Measurements from ENCODE around the gene ACCSL. TPM values are rescaled to one million over a fixed set of nuclear protein-coding genes. Genes with fewer than 3 reads are reported as not detected.

ACCSL gene
- total RNA-seq, 2 experiments from 2014 or later: not detected

- no peak overlapping the region for H3K4me3 Mint-ChIP-seq
- peaks cover 7% of the 10 kb centered on the region for H3K27me3 Mint-ChIP-seq
- intact Hi-C loops (cut with micrococcal nuclease): loop anchor here (2.0 kb wide), 1 partner anchor 146 kb away; no protein-coding TSS in a partner anchor
- H3K36me3 Mint-ChIP-seq (ENCODE audit: low read depth): no peaks in the 10 kb centered on the region
- H3K4me1 Mint-ChIP-seq (ENCODE audit: low read depth): no peaks in the 10 kb centered on the region
- no peak overlapping the region for H3K27ac Mint-ChIP-seq
- ATAC-seq: peak; percentile 90
- CTCF ChIA-PET: interaction anchor here (1.0 to 1.9 kb wide), 4 partner anchors 8 to 211 kb away, joined by 3 to 9 read pairs (median 3); no protein-coding TSS in a partner anchor
- peaks cover 9% of the 10 kb centered on the region for H3K9me3 Mint-ChIP-seq
- TF ChIP-seq CTCF (IDR thresholded peaks at IDR 0.05): peak; percentile 51
- POLR2A ChIA-PET: no interaction called here
- peak; percentile 60 for DNase-seq
Observed at GRCh38 chr11:44036811-44037657, 10.7 kb upstream of the ACCSL start.

GRCh38 chr11:44037658-44037998 is 10.2 kb upstream of the ACCSL start:
- CTCF ChIA-PET: interaction anchor here (0.6 to 1.9 kb wide), 5 partner anchors 20 to 448 kb away, joined by 3 to 9 read pairs (median 3); no protein-coding TSS in a partner anchor
- Mint-ChIP-seq H3K4me1 (ENCODE audit: low read depth) (no peaks in the 10 kb centered on the region), H3K4me3 (no peak overlapping the region), H3K27me3 (peaks cover 7% of the 10 kb centered on the region), H3K27ac (no peak overlapping the region), H3K36me3 (ENCODE audit: low read depth) (no peaks in the 10 kb centered on the region), H3K9me3 (peaks cover 9% of the 10 kb centered on the region)
- POLR2A ChIA-PET: no interaction called here
- intact Hi-C loops (cut with micrococcal nuclease): loop anchor here (2.0 kb wide), 1 partner anchor 147 kb away; no protein-coding TSS in a partner anchor
- DNase-seq (no peak), ATAC-seq (no peak)
- peak; percentile 3 for TF ChIP-seq CTCF (IDR thresholded peaks at IDR 0.05)

GRCh38 chr11:44043157-44043556 is 4.6 kb upstream of the ACCSL start:
- Mint-ChIP-seq H3K9me3 (peaks cover 9% of the 10 kb centered on the region), H3K36me3 (ENCODE audit: low read depth) (no peaks in the 10 kb centered on the region), H3K4me1 (ENCODE audit: low read depth) (no peaks in the 10 kb centered on the region), H3K27me3 (peaks cover 6% of the 10 kb centered on the region), H3K4me3 (no peak overlapping the region), H3K27ac (no peak overlapping the region)
- POLR2A ChIA-PET: no interaction called here
- CTCF ChIA-PET: interaction anchor here (1.1 to 1.4 kb wide), 2 partner anchors 15 to 52 kb away, joined by 5 read pairs; partner anchors contain the start of gene EXT2
- intact Hi-C loops (cut with micrococcal nuclease): no loop called here
- ATAC-seq (no peak), DNase-seq (no peak)
- TF ChIP-seq CTCF (IDR thresholded peaks at IDR 0.05): no peak

- ATAC-seq: no peak
- H3K9me3 Mint-ChIP-seq: peaks cover 3% of the 10 kb centered on the region
- H3K36me3 Mint-ChIP-seq (ENCODE audit: low read depth): no peaks in the 10 kb centered on the region
- intact Hi-C loops (cut with micrococcal nuclease): no loop called here
- ChIA-PET CTCF (interaction anchor here (1.2 to 1.3 kb wide), 2 partner anchors 48 to 156 kb away, joined by 3 to 4 read pairs; no protein-coding TSS in a partner anchor), POLR2A (no interaction called here)
- no peak for TF ChIP-seq CTCF (IDR thresholded peaks at IDR 0.05)
- H3K27me3 Mint-ChIP-seq: no peaks in the 10 kb centered on the region
- no peak overlapping the region for H3K4me3 Mint-ChIP-seq
- no peak overlapping the region for H3K27ac Mint-ChIP-seq
- DNase-seq: no peak
- H3K4me1 Mint-ChIP-seq (ENCODE audit: low read depth): no peaks in the 10 kb centered on the region
Observed at GRCh38 chr11:44046182-44046581, 1.6 kb upstream of the ACCSL start.

GRCh38 chr11:44047298-44047697 is 483 bp upstream of the ACCSL start:
- DNase-seq: no peak
- TF ChIP-seq CTCF (IDR thresholded peaks at IDR 0.05): no peak
- Mint-ChIP-seq H3K27ac (no peak overlapping the region), H3K4me1 (ENCODE audit: low read depth) (no peaks in the 10 kb centered on the region), H3K27me3 (no peaks in the 10 kb centered on the region), H3K9me3 (no peaks in the 10 kb centered on the region), H3K4me3 (no peak overlapping the region), H3K36me3 (ENCODE audit: low read depth) (no peaks in the 10 kb centered on the region)
- intact Hi-C loops (cut with micrococcal nuclease): no loop called here
- ChIA-PET POLR2A (no interaction called here), CTCF (no interaction called here)
- no peak for ATAC-seq
